Mammary epithelial cell (primary cell): ENCODE data around the gene PLCD4.

Experiments used
- EZH2 ChIP-seq: IDR thresholded peaks from 2 replicates; pipeline ENCODE4 v1.6.1; 2012; ENCODE audit warnings: low read length, inconsistent platforms, borderline replicate concordance
- TF ChIP-seq, protein P1 (sequence below), 2 donors: IDR thresholded peaks in 1 of 2; conservative IDR thresholded peaks in 1 of 2; 2 replicates each; pipeline ENCODE4 v1.5.1; 2011 to 2012; ENCODE audit warnings: inconsistent platforms in 2 of 2, low read length in 2 of 2, mild to moderate bottlenecking in 2 of 2, control low read depth in 1 of 2, low read depth in 1 of 2; ENCODE audit not compliant: insufficient read depth in 1 of 2; ENCODE audit errors: extremely low read depth in 1 of 2

DNA sequence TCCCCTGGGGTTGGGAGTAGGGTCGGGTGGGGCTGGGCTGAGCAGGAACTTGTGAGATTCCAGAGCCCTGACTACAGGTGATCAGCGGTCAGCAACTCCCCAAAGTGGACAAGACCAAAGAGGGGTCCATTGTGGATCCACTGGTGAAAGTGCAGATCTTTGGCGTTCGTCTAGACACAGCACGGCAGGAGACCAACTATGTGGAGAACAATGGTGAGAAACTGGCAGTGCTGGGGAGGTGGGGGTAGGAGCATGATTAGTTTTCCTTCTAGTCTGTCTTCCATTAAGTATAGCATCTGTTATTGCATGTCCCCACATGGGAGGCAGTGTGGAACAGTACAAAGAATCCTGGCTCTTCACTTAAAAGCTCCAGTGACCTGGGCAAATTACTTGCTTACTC lies 28.0 kb downstream of the PLCD4 start:
- TF ChIP-seq, protein P1, sequence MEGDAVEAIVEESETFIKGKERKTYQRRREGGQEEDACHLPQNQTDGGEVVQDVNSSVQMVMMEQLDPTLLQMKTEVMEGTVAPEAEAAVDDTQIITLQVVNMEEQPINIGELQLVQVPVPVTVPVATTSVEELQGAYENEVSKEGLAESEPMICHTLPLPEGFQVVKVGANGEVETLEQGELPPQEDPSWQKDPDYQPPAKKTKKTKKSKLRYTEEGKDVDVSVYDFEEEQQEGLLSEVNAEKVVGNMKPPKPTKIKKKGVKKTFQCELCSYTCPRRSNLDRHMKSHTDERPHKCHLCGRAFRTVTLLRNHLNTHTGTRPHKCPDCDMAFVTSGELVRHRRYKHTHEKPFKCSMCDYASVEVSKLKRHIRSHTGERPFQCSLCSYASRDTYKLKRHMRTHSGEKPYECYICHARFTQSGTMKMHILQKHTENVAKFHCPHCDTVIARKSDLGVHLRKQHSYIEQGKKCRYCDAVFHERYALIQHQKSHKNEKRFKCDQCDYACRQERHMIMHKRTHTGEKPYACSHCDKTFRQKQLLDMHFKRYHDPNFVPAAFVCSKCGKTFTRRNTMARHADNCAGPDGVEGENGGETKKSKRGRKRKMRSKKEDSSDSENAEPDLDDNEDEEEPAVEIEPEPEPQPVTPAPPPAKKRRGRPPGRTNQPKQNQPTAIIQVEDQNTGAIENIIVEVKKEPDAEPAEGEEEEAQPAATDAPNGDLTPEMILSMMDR (conservative IDR thresholded peaks at IDR 0.05 in 1 of 2, IDR thresholded peaks at IDR 0.05 in 1 of 2; ENCODE audit: extremely low read depth in 1 of 2, insufficient read depth in 1 of 2, low read depth in 1 of 2, low read length in 2 of 2): no peak
- no peak for TF ChIP-seq EZH2
